ENCODE results near the gene PGS1.
"Not testable (repeated sequence)": the region's sequence is repeated elsewhere in the genome, so short reads cannot be mapped to it uniquely, and the experiment has no call there.

The PGS1 gene

DNA sequence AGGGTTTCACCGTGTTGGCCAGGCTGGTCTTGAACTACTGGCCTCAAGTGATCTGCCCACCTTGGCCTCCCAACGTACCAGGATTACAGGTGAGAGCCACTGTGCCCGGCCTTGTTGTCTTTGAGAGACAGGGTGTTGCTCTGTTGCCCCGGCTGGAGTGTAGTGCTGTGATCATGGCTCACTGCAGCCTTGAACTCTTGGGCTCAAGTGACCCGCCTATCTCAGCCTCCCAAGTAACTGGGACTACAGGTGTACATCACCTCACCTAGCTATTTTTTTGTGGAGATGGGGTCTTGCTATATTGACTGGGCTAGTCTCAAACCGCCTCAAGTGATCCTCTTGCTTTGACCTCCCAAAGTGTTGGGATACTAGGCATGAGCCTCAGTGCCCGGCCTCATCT lies 68.4 kb downstream of the PGS1 start:
- DNase-seq, result no peak
- TF ChIP-seq POLR2A (IDR thresholded peaks at IDR 0.05; ENCODE audit: low read length) (no peak), GATA1 (IDR thresholded peaks at IDR 0.05; ENCODE audit: low read depth, low read length) (no peak)

DNA sequence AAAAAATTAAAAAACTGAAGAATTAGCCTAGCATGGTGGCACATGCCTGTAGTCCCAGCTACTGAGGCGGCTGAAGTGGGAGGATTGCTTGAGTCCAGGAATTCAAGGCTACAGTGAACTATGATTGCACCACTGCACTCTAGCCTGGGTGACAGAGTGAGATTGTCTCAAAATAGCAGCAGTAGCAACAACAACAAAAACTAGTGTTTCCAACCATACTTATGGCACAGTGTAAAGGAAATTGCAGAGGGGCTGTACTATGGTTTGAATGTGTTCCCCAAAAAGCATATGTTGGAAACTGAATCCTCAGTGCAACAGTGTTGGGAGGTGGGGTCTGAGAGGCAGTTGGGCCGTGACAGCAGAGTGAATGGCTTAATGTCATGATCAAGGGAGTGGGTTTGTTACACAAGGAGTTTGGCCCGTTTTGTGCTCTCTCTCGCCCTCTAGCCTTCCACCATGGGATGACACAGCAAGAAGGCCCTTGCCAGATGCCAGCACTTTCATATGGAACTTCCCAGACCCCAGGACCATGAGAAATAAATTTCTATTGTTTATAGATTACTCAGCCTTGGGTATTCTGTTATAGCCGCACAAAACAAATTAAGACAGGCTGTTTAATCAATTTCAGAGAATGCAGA lies 70.0 kb downstream of the PGS1 start:
- TF ChIP-seq GATA1 (IDR thresholded peaks at IDR 0.05; ENCODE audit: low read depth, low read length) (no peak), POLR2A (IDR thresholded peaks at IDR 0.05; ENCODE audit: low read length) (no peak)
- peak in 1 of 2 experiments; percentile 17 for DNase-seq

- DNase-seq, result no peak
- TF ChIP-seq POLR2A (IDR thresholded peaks at IDR 0.05; ENCODE audit: low read length) (no peak), GATA1 (IDR thresholded peaks at IDR 0.05; ENCODE audit: low read depth, low read length) (no peak)
Measured at GRCh38 chr17:78449983-78450595, 71.6 kb downstream of the PGS1 start.

GRCh38 chr17:78450696-78451345 lies 72.4 kb downstream of the PGS1 start:
- TF ChIP-seq GATA1 (IDR thresholded peaks at IDR 0.05; ENCODE audit: low read depth, low read length) (no peak), POLR2A (IDR thresholded peaks at IDR 0.05; ENCODE audit: low read length) (no peak)
- DNase-seq, result no peak

- TF ChIP-seq POLR2A (IDR thresholded peaks at IDR 0.05; ENCODE audit: low read length), result no peak
- no peak for TF ChIP-seq GATA1 (IDR thresholded peaks at IDR 0.05; ENCODE audit: low read depth, low read length)
- DNase-seq, result no peak
Measured at GRCh38 chr17:78451753-78452152, 73.3 kb downstream of the PGS1 start.

DNA sequence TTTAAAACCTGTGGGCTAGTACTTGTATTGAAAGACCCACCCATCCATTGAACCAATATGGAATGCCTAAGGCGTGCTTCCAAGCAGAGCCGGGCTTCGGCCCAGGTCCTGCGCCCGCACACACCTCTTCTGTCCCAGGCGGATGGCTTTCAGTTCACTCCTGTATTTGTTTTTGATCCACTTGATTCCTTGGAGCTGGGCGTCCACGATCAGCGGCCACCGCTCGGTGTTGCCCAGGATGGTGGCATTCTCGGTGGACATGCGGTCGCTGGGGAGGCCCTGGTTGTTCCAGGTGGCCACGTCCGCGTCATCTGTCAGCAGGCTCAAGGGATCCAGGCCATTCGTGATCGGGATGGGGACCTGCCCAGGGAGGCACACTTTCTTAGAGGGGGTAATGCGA lies 75.9 kb downstream of the PGS1 start:
- no peak for DNase-seq
- no peak for TF ChIP-seq POLR2A (IDR thresholded peaks at IDR 0.05; ENCODE audit: low read length)
- TF ChIP-seq GATA1 (IDR thresholded peaks at IDR 0.05; ENCODE audit: low read depth, low read length), result no peak

DNA sequence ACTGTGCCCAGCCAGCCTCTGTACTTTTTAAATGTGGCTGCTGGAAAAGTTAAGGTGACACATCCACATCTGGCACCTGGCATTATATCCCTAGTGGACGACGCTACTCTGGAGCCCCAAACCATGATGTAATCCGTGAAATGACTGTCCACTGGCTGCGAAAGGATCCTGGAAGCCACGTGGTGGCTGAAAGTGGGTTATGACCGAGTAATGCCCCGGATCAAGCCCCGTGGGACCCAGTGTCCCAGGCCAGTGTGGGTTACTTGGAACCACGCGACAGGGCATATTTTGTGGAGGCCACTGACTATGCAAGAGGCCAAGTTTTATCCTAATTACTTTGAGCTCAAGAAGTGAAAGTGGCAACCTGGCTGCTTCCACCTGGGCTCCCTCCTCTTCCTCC lies 79.6 kb downstream of the PGS1 start:
- no peak for TF ChIP-seq POLR2A (IDR thresholded peaks at IDR 0.05; ENCODE audit: low read length)
- no peak for TF ChIP-seq GATA1 (IDR thresholded peaks at IDR 0.05; ENCODE audit: low read depth, low read length)
- no peak for DNase-seq

GRCh38 chr17:78458736-78459335 lies 80.4 kb downstream of the PGS1 start:
- no peak for DNase-seq
- TF ChIP-seq POLR2A (IDR thresholded peaks at IDR 0.05; ENCODE audit: low read length), result no peak
- TF ChIP-seq GATA1 (IDR thresholded peaks at IDR 0.05; ENCODE audit: low read depth, low read length), result no peak

- TF ChIP-seq POLR2A (IDR thresholded peaks at IDR 0.05; ENCODE audit: low read length), result no peak
- TF ChIP-seq GATA1 (IDR thresholded peaks at IDR 0.05; ENCODE audit: low read depth, low read length), result no peak
- no peak for DNase-seq
Measured at GRCh38 chr17:78459696-78460095, 81.2 kb downstream of the PGS1 start.

DNA sequence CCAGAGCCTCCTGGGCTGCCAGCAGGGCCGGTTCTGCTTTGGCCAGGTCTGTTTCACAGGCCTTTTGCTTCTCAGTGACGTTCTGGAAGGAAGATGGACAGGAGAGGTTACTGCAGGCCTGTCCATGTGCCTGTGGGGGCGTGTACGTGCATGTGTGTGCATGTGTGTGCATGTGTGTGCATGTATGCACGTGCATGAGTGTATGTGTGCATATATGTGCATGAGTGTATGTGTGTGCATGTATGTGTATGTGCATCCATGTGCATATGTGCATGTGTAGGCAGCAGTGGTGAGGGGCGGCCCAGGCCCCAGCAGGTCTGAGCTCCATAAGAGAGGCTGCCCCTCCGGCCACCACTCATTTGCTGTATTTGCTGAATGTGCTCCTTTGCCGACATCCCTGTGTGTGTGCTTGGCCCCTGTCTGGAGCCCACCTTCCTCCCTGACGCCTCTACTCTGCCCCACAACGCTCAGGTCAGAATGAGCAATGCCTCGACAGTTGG lies 81.8 kb downstream of the PGS1 start:
- TF ChIP-seq GATA1 (IDR thresholded peaks at IDR 0.05; ENCODE audit: low read depth, low read length) (no peak), POLR2A (IDR thresholded peaks at IDR 0.05; ENCODE audit: low read length) (no peak)
- DNase-seq, result no peak

DNA sequence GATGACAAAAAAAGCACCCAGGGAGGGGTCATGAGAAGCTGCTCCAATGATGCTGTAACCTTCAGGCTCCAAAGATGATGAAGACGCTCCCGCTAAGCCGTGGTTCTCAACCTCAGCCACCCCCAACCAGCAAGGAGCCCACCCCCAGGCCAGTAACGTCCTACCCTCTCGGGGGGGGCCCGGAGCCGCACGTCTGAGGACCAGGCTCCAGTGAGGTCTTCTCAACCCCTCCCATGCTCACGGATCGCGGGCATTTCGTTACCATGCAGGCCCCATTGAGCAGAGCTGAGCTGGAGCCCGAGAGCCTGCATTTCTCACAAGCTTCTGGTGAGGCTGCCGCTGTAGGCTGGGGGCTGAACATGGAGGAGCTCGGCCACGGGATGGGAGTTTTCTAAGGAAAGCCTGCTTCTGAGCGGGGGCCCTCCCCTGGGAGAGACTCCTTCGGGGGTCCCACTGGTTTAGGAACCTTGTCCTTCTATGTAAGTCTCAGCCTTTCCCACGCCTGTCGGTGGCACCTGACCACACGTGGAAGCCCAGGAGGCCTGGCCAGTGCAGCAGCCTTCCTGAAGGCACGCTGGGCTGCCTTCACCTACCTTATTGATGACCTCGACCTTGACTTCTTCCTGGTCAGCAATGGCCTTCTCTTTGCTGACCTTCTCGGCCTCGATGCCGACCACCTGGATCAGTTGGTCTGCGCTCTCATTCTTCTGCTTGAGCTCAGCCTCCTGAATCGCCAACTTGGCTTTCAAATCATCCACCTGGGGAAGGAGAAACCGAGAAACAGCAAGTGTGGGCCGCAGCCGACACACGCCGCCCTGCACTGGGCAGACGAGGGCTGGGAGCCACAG lies 82.7 kb downstream of the PGS1 start:
- DNase-seq, result no peak
- TF ChIP-seq GATA1 (IDR thresholded peaks at IDR 0.05; ENCODE audit: low read depth, low read length) (no peak), POLR2A (IDR thresholded peaks at IDR 0.05; ENCODE audit: low read length) (no peak)

- TF ChIP-seq POLR2A (IDR thresholded peaks at IDR 0.05; ENCODE audit: low read length) (no peak), GATA1 (IDR thresholded peaks at IDR 0.05; ENCODE audit: low read depth, low read length) (no peak)
- no peak for DNase-seq
Measured at GRCh38 chr17:78461799-78462053, 83.3 kb downstream of the PGS1 start.

DNA sequence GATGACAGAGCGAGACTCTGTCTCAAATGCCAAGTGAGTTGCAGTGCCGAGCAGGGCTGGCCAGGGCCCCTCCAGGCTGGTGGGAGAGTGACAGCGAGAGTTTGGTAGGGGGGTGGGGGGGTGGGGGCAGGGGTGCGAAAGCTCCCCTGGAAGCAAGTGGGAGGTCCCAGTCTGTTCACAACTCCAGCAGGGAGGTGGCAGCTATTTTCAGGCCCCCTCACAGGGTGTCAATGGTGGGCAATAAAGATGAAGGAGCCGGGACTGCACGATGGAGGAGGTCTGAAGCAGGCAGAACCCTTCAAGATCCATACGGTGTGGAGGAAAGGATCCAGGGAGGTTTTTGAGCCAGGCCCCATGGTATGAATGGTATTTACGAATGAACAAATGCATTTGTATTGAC lies 83.7 kb downstream of the PGS1 start:
- TF ChIP-seq GATA1 (IDR thresholded peaks at IDR 0.05; ENCODE audit: low read depth, low read length) (no peak), POLR2A (IDR thresholded peaks at IDR 0.05; ENCODE audit: low read length) (no peak)
- DNase-seq, result no peak

DNA sequence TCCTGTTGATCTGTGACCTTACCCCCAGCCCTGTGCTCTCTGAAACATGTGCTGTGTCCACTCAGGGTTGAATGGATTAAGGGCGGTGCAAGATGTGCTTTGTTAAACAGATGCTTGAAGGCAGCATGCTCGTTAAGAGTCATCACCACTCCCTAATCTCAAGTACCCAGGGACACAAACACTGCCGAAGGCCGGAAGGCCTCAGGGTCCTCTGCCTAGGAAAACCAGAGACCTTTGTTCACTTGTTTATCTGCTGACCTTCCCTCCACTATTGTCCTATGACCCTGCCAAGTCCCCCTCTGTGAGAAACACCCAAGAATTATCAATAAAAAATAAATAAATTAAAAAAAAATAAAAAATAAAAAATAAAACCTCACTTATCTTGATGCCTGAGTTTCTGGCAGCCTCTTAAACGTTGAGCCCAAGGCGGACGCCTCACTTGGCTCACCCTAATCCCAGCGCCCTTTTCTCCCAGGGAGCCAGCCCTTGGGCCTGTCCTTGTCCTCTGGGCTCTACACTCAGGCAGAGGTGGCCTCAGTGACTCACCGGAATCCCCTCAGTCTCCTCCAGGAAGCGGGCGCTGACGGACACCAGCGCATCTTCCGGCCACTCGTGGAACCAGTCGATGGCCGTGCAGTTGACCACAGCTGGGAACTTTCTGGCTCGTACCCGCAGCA lies 87.8 kb downstream of the PGS1 start:
- not testable (repeated sequence) for DNase-seq

Measured in erythroblast (primary cell).